ENCODE data around the gene SLC9C1.

DNA sequence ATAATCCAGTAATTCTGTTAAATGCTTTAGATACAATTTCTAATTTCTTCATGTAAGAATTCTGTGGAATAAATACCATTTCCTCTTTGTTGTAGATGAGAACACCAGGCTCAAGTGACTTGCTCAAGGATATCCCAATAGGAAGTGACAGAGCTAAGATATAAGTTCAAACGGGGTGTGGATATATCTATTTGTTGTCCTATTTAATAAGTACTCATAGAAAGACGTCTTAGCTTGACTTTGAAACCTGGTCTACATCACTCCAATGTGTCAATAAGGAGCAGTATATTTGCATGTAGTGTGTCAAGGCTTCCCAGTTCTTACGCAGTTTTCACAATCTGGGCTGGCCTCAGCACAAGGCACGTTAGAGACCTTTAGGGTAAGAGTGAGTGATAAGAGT lies 156.2 kb downstream of the SLC9C1 start:
- TF ChIP-seq CTCF (IDR thresholded peaks at IDR 0.05; ENCODE audit: borderline replicate concordance, extremely low read depth, low read length, poor library complexity, severe bottlenecking) (no peak), EZH2 (IDR thresholded peaks at IDR 0.05; ENCODE audit: borderline replicate concordance, low read depth, low read length, severe bottlenecking) (no peak)
